Testis (tissue), 3 donors: ENCODE results near the gene PNPO. TPM values are rescaled to one million over a fixed set of nuclear protein-coding genes. Genes with fewer than 3 reads are reported as not detected.

Experiments used
- DNase-seq: peaks from one replicate; pipeline ENCODE4 v3.0.0-alpha.2; 2019
- H3K27ac ChIP-seq, 2 donors: fragments of 200-600 bp; sonication (generic); one replicate each; pipeline ENCODE4 v1.5.1; 2019
- H3K27me3 ChIP-seq: fragments of 200-600 bp; sonication (generic); one replicate; pipeline ENCODE4 v1.5.1; 2019
- H3K36me3 ChIP-seq: fragments of 200-600 bp; sonication (generic); one replicate; pipeline ENCODE4 v1.5.1; 2017; ENCODE audit warnings: low read depth; ENCODE audit errors: missing control alignments
- H3K4me1 ChIP-seq: fragments of 200-600 bp; sonication (generic); one replicate; pipeline ENCODE4 v1.5.1; 2019
- H3K4me3 ChIP-seq, 2 donors: fragments of 200-600 bp; sonication (generic); one replicate each; pipeline ENCODE4 v1.5.1; 2017 to 2019
- H3K9me3 ChIP-seq: fragments of 200-600 bp; sonication (generic); one replicate; pipeline ENCODE4 v1.5.1; 2017
- POLR2A ChIP-seq: fragments of 450-650 bp; IDR thresholded peaks from one replicate; pipeline ENCODE4 v1.6.1; 2017; ENCODE audit warnings: antibody characterized with exemption, mild to moderate bottlenecking, moderate library complexity
- WGBS, 2 donors: methylation state at CpG; one replicate each; pipeline ENCODE4 v1.1.5; 2018; 5-methylcytosine and 5-hydroxymethylcytosine counted together
- intact Hi-C: fragments of 100-400 bp; cut with DNase I; formaldehyde crosslinking; loops from one replicate; pipeline ENCODE4 v1.15.1; 2023; ENCODE audit warnings: low total_unique reads
- polyA plus RNA-seq: library from polyadenylated mRNA; stranded (reverse); fragments of 350-450 nt; fragmentation: Illumina TruSeq; extraction: RNeasy Lipid Tissue Mini Kit (QIAGEN cat#74804); gene quantifications from one replicate; pipeline ENCODE4 v1.2.3, GENCODE V29; 2014; ENCODE audit warnings: low read depth, low replicate concordance; ENCODE audit not compliant: insufficient read depth
- total RNA-seq, 2 donors: library from RNA; depleted of rRNA; stranded (reverse); fragments of >200 nt; gene quantifications; one replicate each; pipeline ENCODE4 v1.2.3, GENCODE V29; 2016
- TF ChIP-seq, protein P1 (sequence below), 3 experiments: fragments of 450-650 bp in 2 of 3; fragments of 200-600 bp in 1 of 3; sonication (generic) in 1 of 3; IDR thresholded peaks; one replicate each; pipeline ENCODE4 v1.5.1; 2016 to 2019; ENCODE audit warnings: antibody characterized with exemption in 3 of 3, mild to moderate bottlenecking in 2 of 3, moderate library complexity in 1 of 3

The PNPO gene
- total and polyA plus RNA-seq, 3 donors from 2014 or later: 21.3 to 41.7 (median 37.5) TPM

DNA sequence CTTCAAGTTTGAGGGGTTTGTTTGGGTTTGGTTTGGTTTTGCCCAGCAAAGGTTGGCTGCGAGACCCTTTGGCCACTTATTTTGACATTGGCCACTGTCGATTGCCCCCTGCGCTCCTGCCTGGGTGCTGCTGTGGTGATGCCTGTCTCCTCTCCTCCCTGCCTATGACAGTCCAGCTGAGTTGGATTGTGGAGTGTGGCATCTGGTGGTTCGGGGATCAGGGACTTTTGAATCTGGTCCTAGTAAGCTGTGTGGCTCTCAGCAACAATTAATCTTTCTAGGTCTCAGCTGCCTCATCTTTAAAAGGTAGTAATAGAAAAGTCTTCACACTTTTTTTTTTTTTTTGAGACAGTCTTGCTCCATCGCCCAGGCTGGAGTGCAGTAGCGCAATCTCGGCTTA lies 56.7 kb downstream of the PNPO start:
- Histone ChIP-seq H3K27ac (no peak overlapping the region), H3K36me3 (no peaks in the 10 kb centered on the region), H3K9me3 (no peaks in the 10 kb centered on the region), H3K27me3 (no peaks in the 10 kb centered on the region), H3K4me3 (no peak overlapping the region), H3K4me1 (no peaks in the 10 kb centered on the region)
- DNase-seq: no peak
- WGBS, 2 donors: 89 to 92% methylated on average over 7 of the region's 7 CpGs
- intact Hi-C loops: no loop called here
- TF ChIP-seq POLR2A: no peak
- TF ChIP-seq, protein P1, sequence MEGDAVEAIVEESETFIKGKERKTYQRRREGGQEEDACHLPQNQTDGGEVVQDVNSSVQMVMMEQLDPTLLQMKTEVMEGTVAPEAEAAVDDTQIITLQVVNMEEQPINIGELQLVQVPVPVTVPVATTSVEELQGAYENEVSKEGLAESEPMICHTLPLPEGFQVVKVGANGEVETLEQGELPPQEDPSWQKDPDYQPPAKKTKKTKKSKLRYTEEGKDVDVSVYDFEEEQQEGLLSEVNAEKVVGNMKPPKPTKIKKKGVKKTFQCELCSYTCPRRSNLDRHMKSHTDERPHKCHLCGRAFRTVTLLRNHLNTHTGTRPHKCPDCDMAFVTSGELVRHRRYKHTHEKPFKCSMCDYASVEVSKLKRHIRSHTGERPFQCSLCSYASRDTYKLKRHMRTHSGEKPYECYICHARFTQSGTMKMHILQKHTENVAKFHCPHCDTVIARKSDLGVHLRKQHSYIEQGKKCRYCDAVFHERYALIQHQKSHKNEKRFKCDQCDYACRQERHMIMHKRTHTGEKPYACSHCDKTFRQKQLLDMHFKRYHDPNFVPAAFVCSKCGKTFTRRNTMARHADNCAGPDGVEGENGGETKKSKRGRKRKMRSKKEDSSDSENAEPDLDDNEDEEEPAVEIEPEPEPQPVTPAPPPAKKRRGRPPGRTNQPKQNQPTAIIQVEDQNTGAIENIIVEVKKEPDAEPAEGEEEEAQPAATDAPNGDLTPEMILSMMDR (IDR thresholded peaks at IDR 0.05): no peak

Other genes with a start within 250 kb of the PNPO start
- gene TBKBP1, start 247.4 kb upstream of the PNPO start, total RNA-seq: 10 to 100 TPM; 23.3 TPM
- 21.9 TPM for gene TBKBP1, start 247.4 kb upstream of the PNPO start, polyA plus RNA-seq
- gene TBX21, start 208.3 kb upstream of the PNPO start, total RNA-seq: 1 to 10 TPM; 1.8 to 2.2 TPM
- gene TBX21, start 208.3 kb upstream of the PNPO start, polyA plus RNA-seq: 1.1 TPM
- gene OSBPL7, start 119.8 kb upstream of the PNPO start, total RNA-seq: 1 to 10 TPM; 2.1 to 7.3 TPM
- 2.5 TPM for gene OSBPL7, start 119.8 kb upstream of the PNPO start, polyA plus RNA-seq
- gene MRPL10, start 110.0 kb upstream of the PNPO start, total RNA-seq: 10 to 100 TPM; 47.1 to 47.4 TPM
- gene MRPL10, start 110.0 kb upstream of the PNPO start, polyA plus RNA-seq: 51.5 TPM
- gene LRRC46, start 109.9 kb upstream of the PNPO start, total RNA-seq: 10 to 100 TPM; 18.4 to 28.3 TPM
- gene LRRC46, start 109.9 kb upstream of the PNPO start, polyA plus RNA-seq: 147 TPM
- 10 to 100 TPM; 31.0 to 38.0 TPM for gene SCRN2, start 100.3 kb upstream of the PNPO start, total RNA-seq
- 25.6 TPM for gene SCRN2, start 100.3 kb upstream of the PNPO start, polyA plus RNA-seq
- under 1 TPM; 0.31 to 0.43 TPM for gene SP6, start 90.4 kb upstream of the PNPO start, total RNA-seq
- 0.79 TPM for gene SP6, start 90.4 kb upstream of the PNPO start, polyA plus RNA-seq
- 10 to 100 TPM; 18.9 to 23.5 TPM for gene SP2, start 45.3 kb upstream of the PNPO start, total RNA-seq
- gene SP2, start 45.3 kb upstream of the PNPO start, polyA plus RNA-seq: 35.0 TPM
- 1 to 10 TPM in 1 of 2 donors, under 1 TPM in 1; 0.55 to 2.5 TPM for gene PRR15L, start 16.3 kb downstream of the PNPO start, total RNA-seq
- 6.2 TPM for gene PRR15L, start 16.3 kb downstream of the PNPO start, polyA plus RNA-seq
- gene CDK5RAP3, start 29.5 kb downstream of the PNPO start, total RNA-seq: 100 to 1,000 TPM; 221 to 281 TPM
- 192 TPM for gene CDK5RAP3, start 29.5 kb downstream of the PNPO start, polyA plus RNA-seq
- gene COPZ2, start 96.2 kb downstream of the PNPO start, total RNA-seq: 10 to 100 TPM; 13.2 to 14.7 TPM
- 47.6 TPM for gene COPZ2, start 96.2 kb downstream of the PNPO start, polyA plus RNA-seq
- 100 to 1,000 TPM; 180 to 199 TPM for gene NFE2L1, start 106.8 kb downstream of the PNPO start, total RNA-seq
- gene NFE2L1, start 106.8 kb downstream of the PNPO start, polyA plus RNA-seq: 193 TPM
- 10 to 100 TPM; 59.9 to 70.1 TPM for gene CBX1, start 159.9 kb downstream of the PNPO start, total RNA-seq
- gene CBX1, start 159.9 kb downstream of the PNPO start, polyA plus RNA-seq: 123 TPM
- gene SNX11, start 166.2 kb downstream of the PNPO start, total RNA-seq: 10 to 100 TPM; 20.3 to 23.1 TPM
- gene SNX11, start 166.2 kb downstream of the PNPO start, polyA plus RNA-seq: 23.1 TPM